GM19238 (cell line): ENCODE data around the gene GRAPL.
"Not testable (repeated sequence)": the region's sequence is repeated elsewhere in the genome, so short reads cannot be mapped to it uniquely, and the experiment has no call there.

Experiments used
- DNase-seq: peaks from one replicate; pipeline ENCODE4 v3.0.0; 2011; ENCODE audit warnings: low spot score; ENCODE audit not compliant: insufficient read length

The GRAPL gene

GRCh38 chr17:19136605-19137004, 9.2 kb downstream of the GRAPL start:
- not testable (repeated sequence) for DNase-seq

GRCh38 chr17:19137959-19138358, 10.6 kb downstream of the GRAPL start:
- DNase-seq = not testable (repeated sequence)

GRCh38 chr17:19141366-19142155, 14.2 kb downstream of the GRAPL start:
- not testable (repeated sequence) for DNase-seq

DNA sequence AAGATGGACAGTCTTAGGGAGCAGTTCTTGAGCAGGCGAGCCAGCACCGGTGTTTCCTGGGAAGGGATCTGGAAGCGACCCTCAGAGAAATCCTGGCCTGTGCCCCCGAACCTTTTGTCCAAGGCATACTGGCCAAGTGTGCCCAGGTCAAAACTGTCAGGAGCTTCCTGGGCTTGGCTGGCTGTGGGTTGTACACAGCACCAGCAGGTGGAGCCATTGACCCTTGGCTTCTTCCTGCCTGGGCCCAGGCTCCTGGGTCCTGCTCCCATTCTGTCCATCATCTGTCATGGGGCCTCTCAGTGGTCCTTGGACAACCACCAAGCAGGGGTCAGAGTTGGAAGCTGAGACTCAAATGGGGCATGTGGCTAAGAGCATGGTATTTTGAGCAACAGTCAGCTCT, 15.0 kb downstream of the GRAPL start:
- DNase-seq = not testable (repeated sequence)

DNA sequence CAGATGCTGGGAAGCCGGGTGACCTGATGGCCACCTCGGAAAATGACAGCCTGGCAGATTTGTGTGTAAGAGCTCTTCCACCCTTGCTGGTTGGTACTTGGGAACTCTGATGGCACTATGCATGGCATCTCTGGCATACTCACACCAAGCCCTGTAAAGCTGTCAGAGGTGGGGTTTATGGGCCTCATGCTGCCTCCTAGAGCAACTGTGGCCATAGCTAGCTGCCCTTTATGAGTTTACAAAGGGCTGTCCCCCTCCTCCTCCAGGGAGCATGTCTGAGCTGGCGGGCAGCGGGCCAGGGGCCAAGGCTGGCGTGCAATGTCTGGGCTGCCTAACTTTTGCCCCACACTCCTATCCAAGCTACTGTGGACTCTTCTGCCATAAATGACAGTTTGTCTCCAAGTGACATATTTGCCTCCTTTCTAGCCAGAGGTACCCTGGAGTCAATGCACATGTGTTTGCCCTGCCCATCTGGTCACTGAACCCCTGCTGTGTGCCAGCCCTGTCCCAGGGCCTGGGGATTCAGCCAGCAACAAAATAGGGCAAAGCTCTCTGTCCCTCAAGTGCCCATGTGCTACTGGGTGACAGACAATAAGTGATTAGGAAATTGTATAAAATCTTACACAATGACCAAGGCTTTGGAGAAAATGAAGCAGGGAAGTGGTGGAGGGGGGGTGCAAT, 15.8 kb downstream of the GRAPL start:
- DNase-seq = not testable (repeated sequence)

- DNase-seq = not testable (repeated sequence)
These were observed 17.0 kb downstream of the GRAPL start for GRCh38 chr17:19144373-19144772.

GRCh38 chr17:19145471-19145870, 18.1 kb downstream of the GRAPL start:
- not testable (repeated sequence) for DNase-seq

DNA sequence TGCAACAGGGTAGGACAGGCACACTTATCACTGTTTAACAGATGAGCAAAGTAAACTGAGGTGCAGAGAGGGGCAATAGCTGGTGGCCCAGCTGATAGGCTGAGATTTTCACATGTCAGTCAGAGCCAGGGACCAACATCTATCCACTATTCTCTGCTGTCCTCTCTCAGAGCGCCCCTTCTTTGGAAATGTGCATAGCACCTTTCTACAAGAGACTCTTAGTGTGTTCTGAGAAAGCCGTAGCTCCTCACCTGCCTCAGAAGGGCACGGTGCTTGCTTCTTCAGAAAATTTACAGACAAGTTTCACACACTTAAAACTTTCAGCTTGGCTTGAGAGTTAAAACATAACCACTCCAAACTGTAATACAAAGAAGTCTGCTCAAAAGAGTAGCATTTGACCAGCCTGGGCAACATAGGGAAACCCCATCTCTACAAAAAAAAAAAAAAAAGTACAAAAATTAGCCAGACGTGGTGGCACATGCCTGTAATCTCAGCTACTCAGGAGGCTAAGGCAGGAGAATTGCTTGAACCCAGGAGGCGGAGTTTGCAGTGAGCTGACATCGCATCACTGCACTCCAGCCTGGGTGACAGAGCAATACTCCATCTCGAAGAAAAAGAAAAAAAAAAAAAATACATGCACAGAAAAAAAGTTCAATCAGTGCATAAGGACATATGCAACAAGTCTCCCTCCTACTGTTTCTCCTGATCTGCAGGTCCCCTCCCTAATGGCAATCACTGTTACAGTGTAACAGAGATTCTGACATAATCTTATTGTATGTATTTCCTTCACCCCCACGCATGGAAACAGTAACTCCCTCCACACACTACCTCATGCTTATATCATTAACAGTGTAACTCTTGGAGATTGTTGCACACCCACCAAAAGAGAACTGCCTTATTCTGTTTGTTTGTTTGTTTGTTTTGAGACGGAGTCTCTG, 23.6 kb downstream of the GRAPL start:
- not testable (repeated sequence) for DNase-seq

GRCh38 chr17:19157628-19158027, 30.2 kb downstream of the GRAPL start:
- not testable (repeated sequence) for DNase-seq

DNA sequence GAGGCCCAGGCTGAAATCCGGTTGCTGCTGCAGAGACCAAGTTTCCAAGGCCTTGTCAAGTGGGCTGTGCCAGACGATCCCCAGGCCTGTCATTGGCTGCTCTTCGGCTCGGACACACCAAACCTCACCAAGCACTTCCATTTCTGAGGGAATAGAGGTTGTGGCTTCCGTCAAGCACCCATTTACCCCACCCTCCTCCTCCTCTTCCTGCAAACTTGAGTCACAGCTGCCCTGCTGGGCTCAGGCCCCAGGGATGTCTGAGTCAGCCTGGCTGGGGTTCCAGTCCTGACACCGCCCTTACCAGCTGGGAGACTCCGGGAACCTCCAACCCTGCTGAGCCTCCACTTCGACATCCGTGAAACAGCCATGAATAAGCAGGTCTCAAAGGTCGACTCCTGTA, 31.1 kb downstream of the GRAPL start:
- DNase-seq = not testable (repeated sequence)

DNA sequence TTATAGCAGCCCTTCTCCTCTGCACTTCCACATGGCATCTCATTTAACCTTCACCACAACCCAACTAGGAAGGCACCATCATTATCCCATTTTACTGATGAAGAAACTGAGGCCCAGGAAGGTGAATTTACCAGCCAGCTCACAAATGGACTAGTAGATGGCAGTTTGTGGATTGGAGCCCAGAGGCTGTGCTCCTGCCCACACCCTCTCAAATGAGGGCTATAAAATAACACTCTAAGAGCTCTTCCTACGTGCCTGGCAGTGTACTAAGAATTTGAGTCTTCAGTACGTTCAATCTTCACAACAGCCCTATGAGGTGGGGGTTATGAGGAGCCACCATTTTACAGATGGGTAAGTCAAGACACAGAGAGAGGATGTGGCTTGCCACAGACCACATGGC, 31.5 kb downstream of the GRAPL start:
- not testable (repeated sequence) for DNase-seq

- not testable (repeated sequence) for DNase-seq
These were observed 34.1 kb downstream of the GRAPL start for GRCh38 chr17:19161308-19162107.

GRCh38 chr17:19162384-19163216, 35.2 kb downstream of the GRAPL start:
- DNase-seq = not testable (repeated sequence)

DNA sequence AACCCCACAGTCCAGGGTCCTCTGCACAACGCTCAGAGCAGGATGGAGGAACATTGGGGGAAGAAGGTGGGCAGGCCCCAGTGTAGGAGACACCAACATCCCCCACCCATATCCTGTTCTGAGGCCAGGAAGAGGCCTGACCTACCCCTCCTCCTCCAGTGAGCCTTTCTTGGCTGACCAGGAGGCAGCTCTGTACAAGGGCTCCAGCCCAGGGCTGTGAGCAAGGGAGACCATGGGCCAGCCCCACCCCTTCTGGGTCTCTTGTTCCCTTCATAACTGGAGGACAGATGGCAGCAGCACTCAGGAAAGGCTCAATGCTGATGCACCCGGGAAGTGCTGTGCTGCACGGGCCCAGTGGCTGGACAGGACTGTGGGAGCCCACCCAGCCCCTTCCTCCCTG, 47.0 kb downstream of the GRAPL start:
- not testable (repeated sequence) for DNase-seq

DNA sequence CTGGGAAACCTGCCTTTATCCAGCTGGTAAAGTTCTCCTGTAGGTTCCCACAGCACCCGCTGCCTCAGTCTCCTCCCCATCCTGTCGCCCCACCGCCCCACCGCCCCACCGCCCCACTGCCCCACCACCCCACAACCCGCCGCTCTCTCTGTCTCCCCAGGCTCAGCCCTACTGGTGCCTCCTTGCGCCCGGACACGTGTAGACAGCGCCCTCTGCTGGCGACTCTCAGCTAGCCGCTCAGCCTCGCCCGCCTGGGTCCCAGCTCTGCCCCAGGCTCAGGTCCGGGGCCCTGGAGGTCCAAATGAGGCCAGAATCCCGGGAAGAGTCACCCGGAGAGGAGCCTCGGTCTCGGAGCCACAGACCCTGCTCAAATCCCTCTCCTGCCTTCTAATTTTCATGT, 48.0 kb downstream of the GRAPL start:
- DNase-seq = not testable (repeated sequence)

- not testable (repeated sequence) for DNase-seq
These were observed 53.9 kb downstream of the GRAPL start for GRCh38 chr17:19181040-19181875.

- not testable (repeated sequence) for DNase-seq
These were observed 60.8 kb downstream of the GRAPL start for GRCh38 chr17:19187883-19188869.
